ENCODE results near the gene GAREM1. TPM values are rescaled to one million over a fixed set of nuclear protein-coding genes. Genes with fewer than 3 reads are reported as not detected.

GAREM1 gene
- total and polyA plus RNA-seq, 4 donors = 1.5 to 7.5 (median 2.0) TPM

DNA sequence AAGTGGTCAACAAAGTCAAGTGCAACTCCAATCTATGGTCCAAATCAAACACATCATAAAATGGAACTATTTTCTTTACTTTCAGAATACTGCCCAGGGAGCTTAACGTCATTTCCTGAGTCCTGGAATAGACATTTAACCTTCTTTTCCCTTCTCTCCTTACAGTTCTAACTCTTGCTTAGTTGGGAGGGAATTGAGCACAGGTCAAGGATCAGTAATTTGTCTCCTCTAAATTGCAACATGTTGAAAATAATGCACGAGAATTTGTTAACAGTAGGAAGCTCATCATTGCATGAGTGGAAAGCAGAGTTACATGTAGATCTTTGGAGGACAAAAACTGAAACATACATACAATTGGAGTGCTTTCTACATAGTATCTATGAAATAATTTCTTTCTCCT lies 193.1 kb downstream of the GAREM1 start:
- Histone ChIP-seq H3K4me1 (ENCODE audit: control insufficient read depth in 4 of 4, insufficient read depth in 4 of 4, low read length in 3 of 4) (peaks cover 0 to 21% (median 14%) of the 10 kb centered on the region in 4 donors), H3K9ac (ENCODE audit: low read depth in 1 of 2, low read length in 2 of 2) (no peak overlapping the region), H3K27ac (ENCODE audit: low read depth in 1 of 2, low read length in 2 of 2) (no peak overlapping the region), H3K4me3 (ENCODE audit: low read depth in 1 of 3, low read length in 3 of 3) (no peak overlapping the region), H3K9me3 (ENCODE audit: control insufficient read depth in 4 of 4, low read length in 3 of 4) (no peaks in the 10 kb centered on the region), H3K36me3 (ENCODE audit: control insufficient read depth in 4 of 4, insufficient read depth in 3 of 4, low read depth in 1 of 4, low read length in 3 of 4) (no peaks in the 10 kb centered on the region), H3K27me3 (ENCODE audit: control insufficient read depth in 4 of 4, insufficient read depth in 4 of 4, low read length in 3 of 4) (no peaks in the 10 kb centered on the region)
- 27% methylated on average over 2 of the region's 2 CpGs for WGBS
- no peak for DNase-seq (ENCODE audit: low spot score)
- no peak for TF ChIP-seq GABPA (IDR thresholded peaks at IDR 0.05 in 1 of 2, conservative IDR thresholded peaks at IDR 0.05 in 1 of 2)
- no peak for TF ChIP-seq HNF4A (conservative IDR thresholded peaks at IDR 0.05)
- TF ChIP-seq JUND (IDR thresholded peaks at IDR 0.05) = no peak
- TF ChIP-seq RXRA (IDR thresholded peaks at IDR 0.05) = no peak
- no peak for TF ChIP-seq EGR1 (IDR thresholded peaks at IDR 0.05; ENCODE audit: low read depth in 2 of 2)
- TF ChIP-seq, protein P1, sequence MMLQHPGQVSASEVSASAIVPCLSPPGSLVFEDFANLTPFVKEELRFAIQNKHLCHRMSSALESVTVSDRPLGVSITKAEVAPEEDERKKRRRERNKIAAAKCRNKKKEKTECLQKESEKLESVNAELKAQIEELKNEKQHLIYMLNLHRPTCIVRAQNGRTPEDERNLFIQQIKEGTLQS (IDR thresholded peaks at IDR 0.05) = no peak
- no peak for TF ChIP-seq RAD21 (IDR thresholded peaks at IDR 0.05)
- TF ChIP-seq FOXA2 (IDR thresholded peaks at IDR 0.05) = no peak
- TF ChIP-seq, protein P2, sequence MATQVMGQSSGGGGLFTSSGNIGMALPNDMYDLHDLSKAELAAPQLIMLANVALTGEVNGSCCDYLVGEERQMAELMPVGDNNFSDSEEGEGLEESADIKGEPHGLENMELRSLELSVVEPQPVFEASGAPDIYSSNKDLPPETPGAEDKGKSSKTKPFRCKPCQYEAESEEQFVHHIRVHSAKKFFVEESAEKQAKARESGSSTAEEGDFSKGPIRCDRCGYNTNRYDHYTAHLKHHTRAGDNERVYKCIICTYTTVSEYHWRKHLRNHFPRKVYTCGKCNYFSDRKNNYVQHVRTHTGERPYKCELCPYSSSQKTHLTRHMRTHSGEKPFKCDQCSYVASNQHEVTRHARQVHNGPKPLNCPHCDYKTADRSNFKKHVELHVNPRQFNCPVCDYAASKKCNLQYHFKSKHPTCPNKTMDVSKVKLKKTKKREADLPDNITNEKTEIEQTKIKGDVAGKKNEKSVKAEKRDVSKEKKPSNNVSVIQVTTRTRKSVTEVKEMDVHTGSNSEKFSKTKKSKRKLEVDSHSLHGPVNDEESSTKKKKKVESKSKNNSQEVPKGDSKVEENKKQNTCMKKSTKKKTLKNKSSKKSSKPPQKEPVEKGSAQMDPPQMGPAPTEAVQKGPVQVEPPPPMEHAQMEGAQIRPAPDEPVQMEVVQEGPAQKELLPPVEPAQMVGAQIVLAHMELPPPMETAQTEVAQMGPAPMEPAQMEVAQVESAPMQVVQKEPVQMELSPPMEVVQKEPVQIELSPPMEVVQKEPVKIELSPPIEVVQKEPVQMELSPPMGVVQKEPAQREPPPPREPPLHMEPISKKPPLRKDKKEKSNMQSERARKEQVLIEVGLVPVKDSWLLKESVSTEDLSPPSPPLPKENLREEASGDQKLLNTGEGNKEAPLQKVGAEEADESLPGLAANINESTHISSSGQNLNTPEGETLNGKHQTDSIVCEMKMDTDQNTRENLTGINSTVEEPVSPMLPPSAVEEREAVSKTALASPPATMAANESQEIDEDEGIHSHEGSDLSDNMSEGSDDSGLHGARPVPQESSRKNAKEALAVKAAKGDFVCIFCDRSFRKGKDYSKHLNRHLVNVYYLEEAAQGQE (IDR thresholded peaks at IDR 0.05) = no peak
- no peak for TF ChIP-seq FOXA1 (IDR thresholded peaks at IDR 0.05)

DNA sequence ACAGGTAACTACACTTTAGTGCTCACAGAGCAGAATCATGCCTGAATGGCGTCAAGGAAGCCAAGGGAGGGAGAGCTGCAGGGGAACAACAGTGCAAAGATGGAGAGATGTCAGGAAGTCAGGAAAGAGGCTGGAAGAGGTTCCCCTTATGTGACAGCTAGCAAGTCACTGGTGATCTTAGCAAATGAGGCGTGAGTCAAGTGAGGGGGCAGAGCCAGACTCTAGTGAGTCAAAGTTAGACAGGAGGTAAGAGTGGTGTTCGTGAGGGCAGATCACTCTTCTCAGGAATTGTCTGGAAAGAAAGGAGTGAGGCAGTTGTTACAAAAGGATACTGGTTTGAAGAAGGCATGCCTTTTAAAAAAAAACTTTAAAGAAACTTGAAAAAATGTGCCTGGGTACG lies 193.8 kb downstream of the GAREM1 start:
- Histone ChIP-seq H3K4me1 (ENCODE audit: control insufficient read depth in 4 of 4, insufficient read depth in 4 of 4, low read length in 3 of 4) (peaks cover 0 to 21% (median 14%) of the 10 kb centered on the region in 4 donors), H3K27ac (ENCODE audit: low read depth in 1 of 2, low read length in 2 of 2) (no peak overlapping the region), H3K4me3 (ENCODE audit: low read depth in 1 of 3, low read length in 3 of 3) (no peak overlapping the region), H3K9ac (ENCODE audit: low read depth in 1 of 2, low read length in 2 of 2) (no peak overlapping the region), H3K36me3 (ENCODE audit: control insufficient read depth in 4 of 4, insufficient read depth in 3 of 4, low read depth in 1 of 4, low read length in 3 of 4) (no peaks in the 10 kb centered on the region), H3K27me3 (ENCODE audit: control insufficient read depth in 4 of 4, insufficient read depth in 4 of 4, low read length in 3 of 4) (no peaks in the 10 kb centered on the region), H3K9me3 (ENCODE audit: control insufficient read depth in 4 of 4, low read length in 3 of 4) (no peaks in the 10 kb centered on the region)
- TF ChIP-seq FOXA2 (IDR thresholded peaks at IDR 0.05) = no peak
- TF ChIP-seq, protein P3, sequence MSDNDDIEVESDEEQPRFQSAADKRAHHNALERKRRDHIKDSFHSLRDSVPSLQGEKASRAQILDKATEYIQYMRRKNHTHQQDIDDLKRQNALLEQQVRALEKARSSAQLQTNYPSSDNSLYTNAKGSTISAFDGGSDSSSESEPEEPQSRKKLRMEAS (IDR thresholded peaks at IDR 0.05) = no peak
- no peak for TF ChIP-seq FOXA1 (IDR thresholded peaks at IDR 0.05)
- TF ChIP-seq YY1 (IDR thresholded peaks at IDR 0.05) = no peak
- TF ChIP-seq, protein P2 (IDR thresholded peaks at IDR 0.05) = no peak
- TF ChIP-seq, protein P4, sequence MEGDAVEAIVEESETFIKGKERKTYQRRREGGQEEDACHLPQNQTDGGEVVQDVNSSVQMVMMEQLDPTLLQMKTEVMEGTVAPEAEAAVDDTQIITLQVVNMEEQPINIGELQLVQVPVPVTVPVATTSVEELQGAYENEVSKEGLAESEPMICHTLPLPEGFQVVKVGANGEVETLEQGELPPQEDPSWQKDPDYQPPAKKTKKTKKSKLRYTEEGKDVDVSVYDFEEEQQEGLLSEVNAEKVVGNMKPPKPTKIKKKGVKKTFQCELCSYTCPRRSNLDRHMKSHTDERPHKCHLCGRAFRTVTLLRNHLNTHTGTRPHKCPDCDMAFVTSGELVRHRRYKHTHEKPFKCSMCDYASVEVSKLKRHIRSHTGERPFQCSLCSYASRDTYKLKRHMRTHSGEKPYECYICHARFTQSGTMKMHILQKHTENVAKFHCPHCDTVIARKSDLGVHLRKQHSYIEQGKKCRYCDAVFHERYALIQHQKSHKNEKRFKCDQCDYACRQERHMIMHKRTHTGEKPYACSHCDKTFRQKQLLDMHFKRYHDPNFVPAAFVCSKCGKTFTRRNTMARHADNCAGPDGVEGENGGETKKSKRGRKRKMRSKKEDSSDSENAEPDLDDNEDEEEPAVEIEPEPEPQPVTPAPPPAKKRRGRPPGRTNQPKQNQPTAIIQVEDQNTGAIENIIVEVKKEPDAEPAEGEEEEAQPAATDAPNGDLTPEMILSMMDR (IDR thresholded peaks at IDR 0.05; ENCODE audit: low read depth, low read length, missing input control) = no peak
- no peak for TF ChIP-seq EGR1 (IDR thresholded peaks at IDR 0.05; ENCODE audit: low read depth in 2 of 2)
- TF ChIP-seq GABPA (IDR thresholded peaks at IDR 0.05 in 1 of 2, conservative IDR thresholded peaks at IDR 0.05 in 1 of 2) = no peak
- TF ChIP-seq, protein P5, sequence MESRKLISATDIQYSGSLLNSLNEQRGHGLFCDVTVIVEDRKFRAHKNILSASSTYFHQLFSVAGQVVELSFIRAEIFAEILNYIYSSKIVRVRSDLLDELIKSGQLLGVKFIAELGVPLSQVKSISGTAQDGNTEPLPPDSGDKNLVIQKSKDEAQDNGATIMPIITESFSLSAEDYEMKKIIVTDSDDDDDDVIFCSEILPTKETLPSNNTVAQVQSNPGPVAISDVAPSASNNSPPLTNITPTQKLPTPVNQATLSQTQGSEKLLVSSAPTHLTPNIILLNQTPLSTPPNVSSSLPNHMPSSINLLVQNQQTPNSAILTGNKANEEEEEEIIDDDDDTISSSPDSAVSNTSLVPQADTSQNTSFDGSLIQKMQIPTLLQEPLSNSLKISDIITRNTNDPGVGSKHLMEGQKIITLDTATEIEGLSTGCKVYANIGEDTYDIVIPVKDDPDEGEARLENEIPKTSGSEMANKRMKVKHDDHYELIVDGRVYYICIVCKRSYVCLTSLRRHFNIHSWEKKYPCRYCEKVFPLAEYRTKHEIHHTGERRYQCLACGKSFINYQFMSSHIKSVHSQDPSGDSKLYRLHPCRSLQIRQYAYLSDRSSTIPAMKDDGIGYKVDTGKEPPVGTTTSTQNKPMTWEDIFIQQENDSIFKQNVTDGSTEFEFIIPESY (IDR thresholded peaks at IDR 0.05) = no peak
- no peak for TF ChIP-seq RXRA (IDR thresholded peaks at IDR 0.05)
- TF ChIP-seq HNF4G (IDR thresholded peaks at IDR 0.05) = no peak
- TF ChIP-seq, protein P1 (IDR thresholded peaks at IDR 0.05) = no peak
- TF ChIP-seq SP1 (IDR thresholded peaks at IDR 0.05) = no peak
- TF ChIP-seq RAD21 (IDR thresholded peaks at IDR 0.05) = no peak
- no peak for DNase-seq (ENCODE audit: low spot score)
- 96% methylated on average over 4 of the region's 4 CpGs for WGBS
